NOMO-1 treated with dmso at 0.1 percent for 144 hours (cell line): Measurements from ENCODE around the gene CELA3B.
"Not testable (repeated sequence)": the region's sequence is repeated elsewhere in the genome, so short reads cannot be mapped to it uniquely, and the experiment has no call there.

ENCODE experiments used
- DNase-seq: peaks from one replicate; lab custom pipeline; 2025; ENCODE audit not compliant: unreplicated experiment; lab: John Stamatoyannopoulos, UW

CELA3B gene

DNA sequence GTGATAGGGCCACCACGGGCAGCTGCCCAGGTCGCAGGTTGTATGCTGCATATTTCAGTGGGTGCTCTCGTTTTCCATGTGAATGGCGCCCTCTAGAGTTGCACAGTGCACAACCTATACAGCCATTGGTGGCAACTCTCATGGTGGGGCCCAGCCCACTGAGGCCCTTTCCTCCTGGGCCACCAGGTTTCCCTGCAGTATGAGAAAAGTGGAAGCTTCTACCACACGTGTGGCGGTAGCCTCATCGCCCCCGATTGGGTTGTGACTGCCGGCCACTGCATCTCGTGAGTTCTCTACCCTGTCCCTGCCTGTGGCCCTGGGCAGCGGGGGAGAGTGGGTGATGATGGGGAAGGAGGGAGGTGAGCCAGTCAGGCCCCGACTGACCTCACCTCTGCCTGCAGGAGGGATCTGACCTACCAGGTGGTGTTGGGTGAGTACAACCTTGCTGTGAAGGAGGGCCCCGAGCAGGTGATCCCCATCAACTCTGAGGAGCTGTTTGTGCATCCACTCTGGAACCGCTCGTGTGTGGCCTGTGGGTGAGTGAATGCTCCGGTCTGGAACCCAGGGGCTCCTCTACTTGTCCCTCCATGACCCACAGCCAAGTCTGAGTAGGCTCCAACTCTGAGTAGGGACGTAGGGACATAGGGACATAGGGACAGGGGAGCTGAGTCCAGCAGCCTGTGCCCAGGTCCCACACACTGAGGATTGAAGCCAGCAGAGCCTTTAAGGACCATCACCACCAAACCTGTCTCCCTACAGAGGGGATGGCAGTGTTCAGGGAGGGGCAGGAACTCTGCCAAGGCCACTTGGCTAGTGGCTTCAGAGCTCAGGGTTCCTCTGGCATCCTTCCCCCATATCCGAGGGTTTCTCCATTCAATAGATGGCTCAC lies 28.7 kb downstream of the CELA3B start:
- not testable (repeated sequence) for DNase-seq

DNA sequence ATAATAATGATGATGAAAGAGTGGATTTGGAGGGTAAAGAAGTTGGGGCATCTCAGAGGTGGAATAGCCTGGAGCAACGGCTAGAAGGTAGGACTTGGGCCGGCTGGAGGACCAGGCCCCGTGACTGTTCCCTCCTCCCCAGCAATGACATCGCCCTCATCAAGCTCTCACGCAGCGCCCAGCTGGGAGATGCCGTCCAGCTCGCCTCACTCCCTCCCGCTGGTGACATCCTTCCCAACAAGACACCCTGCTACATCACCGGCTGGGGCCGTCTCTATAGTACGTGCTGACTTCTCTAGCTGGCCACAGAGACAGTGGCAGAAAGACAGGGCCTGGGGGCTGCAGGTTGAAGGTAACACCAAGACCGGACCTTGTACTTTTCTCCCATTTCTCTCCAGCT lies 29.9 kb downstream of the CELA3B start:
- not testable (repeated sequence) for DNase-seq

DNA sequence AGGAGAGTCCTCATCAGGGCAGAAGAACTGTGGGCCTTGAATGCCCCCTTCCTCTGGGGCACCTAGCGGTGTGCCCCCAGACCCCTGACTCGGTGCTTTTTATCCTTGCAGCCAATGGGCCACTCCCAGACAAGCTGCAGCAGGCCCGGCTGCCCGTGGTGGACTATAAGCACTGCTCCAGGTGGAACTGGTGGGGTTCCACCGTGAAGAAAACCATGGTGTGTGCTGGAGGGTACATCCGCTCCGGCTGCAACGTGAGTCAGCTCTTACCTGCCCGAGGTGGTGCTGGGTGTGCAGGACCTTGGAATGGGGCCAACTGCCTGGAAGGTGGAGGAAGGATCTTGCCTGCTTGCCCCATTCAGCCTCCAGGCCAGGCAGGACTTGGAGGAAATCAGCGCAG lies 30.4 kb downstream of the CELA3B start:
- DNase-seq, result not testable (repeated sequence)

DNA sequence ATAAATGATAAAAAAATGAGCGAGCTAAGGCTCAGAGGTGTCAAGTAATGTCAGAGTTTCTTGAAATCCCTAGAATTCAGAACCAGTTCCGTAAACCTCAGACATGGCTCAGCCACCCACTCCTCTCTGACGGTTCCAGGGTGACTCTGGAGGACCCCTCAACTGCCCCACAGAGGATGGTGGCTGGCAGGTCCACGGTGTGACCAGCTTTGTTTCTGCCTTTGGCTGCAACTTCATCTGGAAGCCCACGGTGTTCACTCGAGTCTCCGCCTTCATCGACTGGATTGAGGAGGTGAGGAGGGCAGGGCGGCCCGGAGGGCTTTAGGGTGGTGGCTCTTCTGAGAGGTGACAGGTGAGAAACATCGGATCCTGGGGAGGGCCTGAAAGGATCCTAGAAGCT lies 32.7 kb downstream of the CELA3B start:
- not testable (repeated sequence) for DNase-seq

DNA sequence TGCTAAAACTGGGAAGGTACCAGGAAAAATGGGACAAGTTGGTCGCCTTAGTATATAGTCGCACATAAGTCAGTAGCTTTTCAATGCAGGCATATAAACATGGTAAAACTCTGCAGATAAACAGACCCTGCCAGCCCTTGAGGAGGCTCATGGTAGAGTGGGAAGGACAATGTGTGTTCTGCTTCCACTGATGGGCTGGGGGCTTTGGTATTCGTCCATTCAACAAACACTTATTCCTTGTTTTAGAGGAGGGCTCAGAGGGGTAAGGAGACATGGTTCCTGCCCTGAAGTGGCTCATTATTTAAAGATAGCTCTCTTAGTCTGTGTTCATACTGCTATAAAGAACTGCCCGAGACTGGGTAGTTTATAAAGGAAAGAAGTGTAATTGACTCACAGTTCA lies 35.9 kb downstream of the CELA3B start:
- not testable (repeated sequence) for DNase-seq

DNA sequence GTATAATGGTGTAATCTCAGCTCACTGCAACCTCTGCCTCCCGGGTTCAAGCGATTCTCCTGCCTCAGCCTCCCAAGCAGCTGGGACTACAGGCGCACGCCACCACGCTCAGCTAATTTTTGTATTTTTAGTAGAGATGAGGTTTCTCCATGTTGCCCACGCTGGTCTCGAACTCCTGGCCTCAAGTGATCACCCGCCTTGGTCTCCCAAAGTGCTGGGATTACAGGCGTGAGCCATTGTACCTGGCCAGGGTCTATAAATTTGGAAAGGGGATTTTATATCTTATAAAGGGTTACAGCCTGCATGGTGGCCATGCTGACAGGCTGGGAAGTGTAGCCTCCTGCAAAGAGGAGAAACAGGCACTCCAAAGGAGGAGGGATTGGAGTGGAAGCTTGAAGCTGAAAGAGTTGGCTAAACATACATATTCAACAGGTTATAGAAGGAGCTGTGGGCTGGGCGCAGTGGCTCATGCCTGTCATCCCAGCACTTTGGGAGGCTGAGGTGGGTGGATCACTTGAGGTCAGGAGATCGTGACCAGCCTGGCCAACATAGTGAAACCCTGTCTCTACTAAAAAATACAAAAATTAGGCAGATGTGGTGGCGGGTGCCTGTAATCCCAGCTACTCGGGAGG lies 37.9 kb downstream of the CELA3B start:
- DNase-seq, result not testable (repeated sequence)

DNA sequence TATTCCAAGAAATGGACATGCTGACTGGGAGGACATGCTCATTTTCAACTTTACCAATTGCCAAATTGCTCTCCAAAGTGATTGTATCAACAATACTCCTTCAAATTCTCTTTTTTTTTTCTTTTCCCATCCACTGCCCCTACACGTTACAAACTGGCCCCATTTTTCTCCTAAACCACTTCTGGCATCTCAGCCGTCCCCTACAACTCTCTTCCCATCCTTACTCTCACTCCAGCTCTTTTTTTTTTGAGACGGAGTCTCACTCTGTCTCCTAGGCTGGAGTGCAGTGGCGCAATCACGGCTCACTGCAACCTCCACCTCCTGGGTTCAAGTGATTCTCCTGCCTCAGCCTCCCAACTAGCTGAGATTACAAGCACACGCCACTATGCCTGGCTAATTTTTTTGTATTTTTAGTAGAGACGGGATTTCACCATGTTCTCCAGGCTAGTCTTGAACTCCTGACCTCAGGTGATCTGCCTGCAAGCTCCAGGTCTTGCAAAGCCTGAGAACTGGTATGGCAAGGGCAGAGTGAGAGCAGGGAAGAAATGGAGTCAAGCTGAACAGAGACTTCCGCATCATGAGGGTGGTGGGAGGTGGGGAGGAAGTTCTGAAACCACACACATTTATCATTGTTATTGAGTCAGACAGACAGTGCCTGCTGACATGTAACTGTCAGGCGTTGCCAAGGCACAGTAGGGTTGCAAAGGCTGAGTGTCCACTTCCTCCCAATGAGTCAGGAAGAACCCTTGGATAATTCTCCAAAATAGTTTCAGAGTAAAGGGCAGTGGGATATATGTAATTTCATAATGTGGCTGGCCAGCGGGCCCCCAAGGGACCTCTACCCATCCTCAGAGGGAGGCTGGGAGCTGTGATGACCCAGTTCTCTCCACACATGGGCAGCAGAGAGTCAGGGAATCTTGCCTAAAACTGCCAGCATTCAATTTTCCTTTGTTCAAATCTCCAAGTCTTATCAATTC lies 42.0 kb downstream of the CELA3B start:
- peak; percentile 94 for DNase-seq

DNA sequence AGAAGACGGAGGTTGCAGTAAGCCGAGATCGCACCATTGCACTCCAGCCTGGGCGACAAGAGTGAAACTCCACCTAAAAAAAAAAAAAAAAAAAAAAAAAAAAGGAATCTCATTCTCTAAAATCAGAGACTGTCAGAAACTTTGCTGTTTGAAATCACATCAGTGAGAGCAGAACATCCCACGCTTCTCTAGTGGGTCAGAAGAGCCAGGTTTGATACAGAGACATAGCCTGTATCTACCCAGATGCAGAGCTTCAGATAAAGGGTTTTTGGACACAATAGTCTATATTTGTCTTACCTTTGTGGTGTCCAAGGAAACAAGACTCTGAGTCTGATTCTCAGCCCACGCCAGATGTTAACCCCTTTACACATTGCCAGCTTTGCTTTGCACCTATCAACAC lies 44.2 kb downstream of the CELA3B start:
- no peak for DNase-seq

DNA sequence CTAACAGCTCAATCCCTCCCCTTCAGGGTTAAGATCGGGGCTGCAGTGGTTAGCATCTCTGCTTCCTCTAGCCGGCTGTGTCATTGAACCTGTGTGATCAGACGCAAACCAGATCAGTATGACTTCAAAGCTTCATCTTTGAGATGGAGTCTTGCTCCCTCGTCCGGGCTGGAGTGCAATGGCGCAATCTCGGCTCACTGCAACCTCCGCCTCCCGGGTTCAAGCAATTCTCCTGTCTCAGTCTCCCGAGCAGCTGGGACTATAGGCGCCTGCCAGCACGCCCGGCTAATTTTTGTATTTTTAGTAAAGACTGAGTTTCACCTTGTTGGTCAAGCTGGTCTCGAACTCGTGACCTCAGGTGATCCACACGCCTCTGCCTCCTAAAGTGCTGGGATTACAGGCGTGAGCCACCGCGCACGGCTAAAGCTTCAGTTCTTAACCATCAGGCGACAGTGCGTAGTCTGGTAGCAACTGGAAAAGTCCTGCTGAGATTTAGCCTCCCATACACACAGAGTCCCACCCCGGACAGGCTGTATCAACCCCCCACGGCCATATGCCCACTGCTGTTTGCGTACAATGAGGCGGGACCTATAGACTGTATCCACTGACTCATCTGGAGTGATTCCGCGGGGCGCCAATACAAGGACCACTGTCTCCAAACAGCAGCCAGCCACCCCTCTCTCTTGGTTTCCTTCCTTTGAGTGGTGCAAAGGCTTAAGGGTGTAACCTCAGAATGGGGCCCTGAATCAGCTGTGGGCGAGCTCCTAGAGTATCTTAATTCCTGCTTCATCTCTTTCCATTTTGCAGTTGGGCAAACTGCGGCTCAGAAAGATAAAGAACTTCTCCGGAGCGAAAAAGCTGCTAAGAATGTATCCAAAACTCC lies 47.9 kb downstream of the CELA3B start:
- DNase-seq, result peak; percentile 83

DNA sequence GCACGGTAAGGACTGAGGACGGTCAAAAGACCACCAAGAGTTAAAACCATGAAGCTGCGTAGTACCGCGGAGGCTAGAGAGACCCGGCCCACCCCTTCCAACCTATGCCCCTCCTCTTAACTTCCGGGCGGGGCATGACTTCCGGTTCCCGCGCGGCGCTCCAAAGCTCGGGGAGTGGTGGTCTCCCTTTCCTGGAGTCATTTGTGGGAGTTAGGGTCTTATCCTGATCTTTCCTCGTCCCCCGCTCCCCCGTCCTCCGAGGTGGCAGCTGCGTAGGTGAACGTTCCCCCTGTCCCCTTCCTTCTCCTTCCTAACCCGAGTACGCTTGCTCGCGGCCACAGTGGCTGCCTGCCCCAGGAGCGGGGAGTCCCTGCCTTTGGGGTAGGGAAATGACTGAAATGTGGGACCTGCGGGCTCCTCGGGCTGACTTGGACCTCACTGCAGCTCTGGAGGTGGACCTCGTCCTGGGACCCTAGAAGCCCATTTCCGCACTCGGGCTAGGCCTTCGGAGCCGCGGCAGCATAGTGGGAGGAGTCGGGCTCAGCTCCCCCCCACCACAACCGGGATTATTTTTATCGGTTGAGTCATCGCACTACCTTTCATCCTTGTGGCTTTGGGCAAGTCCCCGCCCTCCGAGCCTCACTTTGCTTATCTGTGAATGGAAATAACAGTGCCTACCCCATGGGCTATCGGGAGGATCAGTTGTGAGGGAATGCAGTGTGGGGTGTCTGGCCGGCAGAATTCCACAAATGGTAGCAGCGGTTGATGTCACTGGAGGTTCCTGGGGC lies 48.7 kb downstream of the CELA3B start:
- DNase-seq, result peak; percentile 93

DNA sequence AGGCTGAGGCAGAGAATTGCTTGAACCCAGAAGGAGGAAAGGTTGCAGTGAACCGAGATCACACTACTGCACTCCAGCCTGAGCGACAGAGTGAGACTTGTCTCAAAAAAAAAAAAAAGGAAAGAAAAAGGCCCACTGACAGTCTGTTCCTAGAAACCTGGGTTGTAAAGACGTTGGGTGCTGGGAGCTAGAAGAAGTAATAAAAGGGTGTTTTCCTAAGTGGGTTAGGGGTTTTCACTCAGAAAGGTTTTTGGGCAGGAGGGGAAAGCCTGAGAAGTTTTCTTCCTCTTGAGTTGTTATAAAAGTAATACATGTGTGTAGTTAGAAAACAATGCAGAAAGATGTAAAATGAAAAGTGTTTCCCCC lies 50.1 kb downstream of the CELA3B start:
- no peak for DNase-seq

DNA sequence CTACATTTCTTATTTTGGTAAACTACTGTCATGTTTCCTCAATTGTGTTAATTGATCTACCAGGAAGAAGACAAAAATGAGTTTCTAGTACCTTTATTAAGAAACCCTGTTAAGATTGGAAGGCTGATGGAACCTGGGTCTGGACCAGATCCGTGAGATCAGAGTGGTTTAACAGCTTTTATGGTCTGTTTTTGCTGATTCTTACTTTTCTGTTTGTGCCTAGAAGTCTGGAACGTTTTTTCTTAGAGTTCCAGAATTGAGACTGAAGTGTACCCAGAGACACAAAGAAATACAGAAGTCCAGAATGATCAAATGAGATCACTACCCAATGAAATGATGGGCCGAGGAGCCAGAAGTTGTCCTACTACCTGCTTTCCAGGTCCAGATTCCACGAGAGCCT lies 53.2 kb downstream of the CELA3B start:
- no peak for DNase-seq

DNA sequence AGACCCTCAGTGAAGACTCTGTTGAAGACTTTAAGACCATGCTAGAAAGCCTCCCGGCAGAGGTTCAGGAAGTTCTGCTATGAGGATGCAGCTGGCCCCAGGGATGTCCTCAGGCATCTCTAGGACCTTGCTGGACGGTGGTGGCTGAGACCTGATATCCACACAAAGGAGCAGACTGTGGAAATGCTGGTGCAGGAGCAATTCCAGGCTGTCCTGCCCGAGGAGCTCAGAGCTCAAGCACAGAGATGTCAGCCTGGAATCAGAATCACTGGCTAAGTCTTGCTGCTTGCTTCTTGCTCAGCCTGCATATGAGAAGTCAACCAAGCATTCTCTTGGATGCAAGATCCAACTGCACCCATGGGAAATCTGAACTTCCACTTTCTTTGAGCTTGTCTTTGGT lies 53.7 kb downstream of the CELA3B start:
- no peak for DNase-seq

DNA sequence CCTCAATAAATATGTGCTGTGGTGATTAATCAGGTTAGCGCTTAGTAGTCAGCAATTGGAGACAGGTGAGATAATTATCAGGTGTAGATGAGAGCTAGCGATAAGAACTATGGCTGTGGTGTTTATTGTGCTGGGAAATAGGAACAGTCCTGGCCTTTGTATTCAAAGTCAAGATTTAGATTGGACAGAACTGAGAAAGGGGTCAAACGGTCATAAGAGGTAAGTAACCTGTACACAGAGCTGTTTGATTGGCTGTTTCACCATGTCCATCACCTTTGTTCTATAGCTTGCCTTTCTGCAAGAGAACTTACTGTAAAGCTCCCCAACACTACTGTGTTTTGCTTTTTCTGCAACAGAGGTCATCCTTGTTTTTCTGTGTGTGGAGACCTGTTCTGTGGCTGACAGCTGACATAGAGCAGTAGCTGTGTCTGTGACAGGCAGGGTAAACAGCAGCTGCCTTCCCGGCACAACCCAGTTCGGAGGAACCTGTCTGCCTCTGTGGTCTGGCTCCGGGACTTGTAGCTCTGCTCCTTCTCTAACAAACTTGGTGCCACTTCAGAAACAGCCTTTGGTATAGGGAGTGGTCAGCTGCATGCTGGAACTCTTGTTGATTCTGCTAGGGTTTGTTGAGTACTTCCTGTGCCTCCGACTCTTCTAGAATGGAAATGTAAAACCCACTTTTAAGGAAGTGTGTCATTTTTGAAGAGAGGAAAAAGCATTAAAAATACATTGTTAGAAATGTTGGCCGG lies 54.6 kb downstream of the CELA3B start:
- no peak for DNase-seq

DNA sequence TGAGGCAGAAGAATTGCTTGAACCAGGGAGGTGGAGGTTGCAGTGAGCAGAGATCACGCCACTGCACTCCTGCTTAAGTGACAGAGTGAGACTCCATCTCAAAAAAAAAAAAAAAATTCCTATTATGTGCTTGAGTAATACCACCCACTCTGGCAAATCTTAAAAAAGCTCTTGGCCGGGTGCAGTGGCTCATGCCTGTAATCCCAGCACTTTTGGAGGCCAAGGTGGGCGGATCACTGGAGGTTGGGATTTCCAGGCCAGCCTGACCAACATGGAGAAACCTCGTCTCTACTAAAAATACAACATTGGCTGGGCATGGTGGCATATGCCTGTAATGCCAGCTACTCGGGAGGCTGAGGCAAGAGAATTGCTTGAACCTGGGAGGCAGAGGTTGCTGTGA lies 58.0 kb downstream of the CELA3B start:
- not testable (repeated sequence) for DNase-seq

DNA sequence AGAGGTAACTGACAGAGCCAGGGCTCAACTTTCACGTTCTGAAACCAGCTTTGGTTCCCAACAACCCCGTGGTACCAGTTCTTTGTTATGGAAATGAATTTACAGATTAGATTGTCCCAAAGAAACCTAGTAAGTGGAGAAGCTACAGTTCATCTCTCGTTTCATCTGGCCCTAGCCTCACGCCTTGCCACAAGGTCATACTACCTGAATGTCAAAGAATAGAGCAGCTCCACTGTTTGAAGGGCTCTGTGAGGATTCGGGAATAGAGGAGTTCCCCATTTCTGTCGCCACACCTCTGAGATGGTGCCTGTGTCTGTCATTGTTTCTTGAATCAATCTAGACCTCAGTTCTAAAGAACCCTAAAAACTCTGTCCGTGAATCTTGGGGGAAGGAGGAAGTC lies 60.7 kb downstream of the CELA3B start:
- DNase-seq, result no peak

DNA sequence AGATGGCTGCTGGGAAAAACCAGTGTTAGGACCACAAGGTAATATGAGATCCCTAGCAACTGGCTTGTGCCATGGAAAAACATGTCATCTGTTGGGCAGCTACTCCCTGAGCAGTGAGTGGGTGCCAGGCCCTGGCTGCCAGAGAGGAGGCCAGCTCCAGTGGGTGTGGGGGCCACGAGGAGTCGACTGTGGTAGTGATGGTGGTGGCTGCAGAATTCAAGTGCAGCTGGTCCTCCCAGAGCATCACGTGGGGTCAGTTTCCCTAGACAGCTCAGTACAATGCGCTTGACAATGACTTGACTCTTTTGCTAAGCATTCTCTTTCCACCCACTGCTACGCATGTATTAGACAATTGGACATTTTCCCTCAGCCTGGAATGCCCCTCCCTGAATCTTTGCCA lies 61.2 kb downstream of the CELA3B start:
- no peak for DNase-seq
